ENCODE results near the gene DNAJC6.

GRCh38 chr1:65317866-65318653 is 8.7 kb downstream of the DNAJC6 start:
- no peak for TF ChIP-seq EZH2 (IDR thresholded peaks at IDR 0.05)
- no peak for TF ChIP-seq POLR2AphosphoS5 (IDR thresholded peaks at IDR 0.05; ENCODE audit: borderline replicate concordance, low read depth, low read length)
